ENCODE results near the gene JAG1. TPM values are rescaled to one million over a fixed set of nuclear protein-coding genes. Genes with fewer than 3 reads are reported as not detected.

The JAG1 gene
- total and polyA plus RNA-seq, 2 donors (not counting 3 experiments of a cell fraction or from before 2014, with no cell fraction given) = 19.7 to 37.0 TPM

DNA sequence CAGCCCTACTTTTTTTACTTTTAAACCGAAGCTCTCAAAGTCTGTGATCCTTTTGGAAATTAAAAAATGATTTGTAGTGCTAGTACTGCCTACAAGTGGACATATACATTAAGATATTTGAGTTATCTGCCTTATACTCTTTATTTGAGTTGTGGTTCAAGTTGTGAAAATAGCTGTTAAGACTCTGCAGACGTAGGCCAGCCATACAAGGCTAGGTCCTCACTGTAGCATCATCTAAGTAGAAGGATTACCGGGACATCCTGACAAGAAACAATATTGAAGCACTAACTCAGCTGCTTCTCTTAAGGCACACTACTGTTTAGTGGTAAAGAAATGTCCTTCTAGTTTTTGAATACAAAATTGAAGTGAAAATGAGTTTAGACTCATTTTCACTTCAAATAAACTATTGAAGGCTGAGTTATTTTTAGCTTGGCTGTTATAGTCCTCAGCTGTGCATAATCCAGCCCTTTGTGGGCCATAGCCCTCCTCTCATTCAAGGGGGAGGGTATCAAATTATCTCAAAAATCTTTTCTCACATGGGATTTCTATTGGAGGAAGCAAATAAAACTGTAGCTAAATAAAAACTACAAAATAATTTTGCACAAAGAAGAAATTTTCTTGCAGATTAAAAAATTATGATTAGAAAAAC is 68.1 kb downstream of the JAG1 start:
- Histone ChIP-seq H3K9me3 (replicated peaks; ENCODE audit: control insufficient read depth, insufficient read depth, low read length) (no peaks in the 10 kb centered on the region), H3K79me2 (ENCODE audit: control insufficient read depth, insufficient read depth, low read length) (no peaks in the 10 kb centered on the region), H3K27me3 (ENCODE audit: control insufficient read depth in 2 of 2, insufficient read depth in 2 of 2, low read length in 2 of 2) (no peaks in the 10 kb centered on the region), H3K36me3 (ENCODE audit: control insufficient read depth in 2 of 2, extremely low read depth in 1 of 2, insufficient read depth in 2 of 2, low read length in 2 of 2) (no peaks in the 10 kb centered on the region), H3K4me3 (replicated peaks in 1 of 3; ENCODE audit: insufficient read depth in 1 of 3, low read depth in 1 of 3, low read length in 3 of 3) (no peak overlapping the region), H3K27ac (ENCODE audit: insufficient read depth, low read depth, low read length) (peak overlapping the region; percentile 41), H3K4me1 (ENCODE audit: control insufficient read depth, extremely low read depth, insufficient read depth, low read length) (peaks cover 16% of the 10 kb centered on the region), H4K20me1 (replicated peaks; ENCODE audit: control insufficient read depth, extremely low read depth, insufficient read depth, low read length) (no peaks in the 10 kb centered on the region), H3K9ac (replicated peaks; ENCODE audit: extremely low read depth, insufficient read depth, low read length) (no peak overlapping the region), H3K4me2 (ENCODE audit: insufficient read depth, low read length) (no peak overlapping the region), H3K9me1 (replicated peaks; ENCODE audit: control insufficient read depth, extremely low read depth, insufficient read depth, low read length) (no peaks in the 10 kb centered on the region), H2AFZ (ENCODE audit: low read depth, low read length) (no peak overlapping the region)
- no peak for TF ChIP-seq POLR2AphosphoS5 (IDR thresholded peaks at IDR 0.05; ENCODE audit: insufficient read depth, low read depth, low read length)
- DNase-seq (ENCODE audit: low read depth, low spot score) (no peak), FAIRE-seq (no peak)
- no TSS peak for BruUV-seq (replicated peaks)
- POLR2A ChIA-PET = no interaction called here
- intact Hi-C loops (cut with micrococcal nuclease) = loop anchor here (2.0 kb wide), 2 partner anchors 31 to 65 kb away; no protein-coding TSS in a partner anchor
- CTCF ChIA-PET = interaction anchor here (0.8 to 2.4 kb wide), 4 partner anchors 9 to 938 kb away, joined by 3 to 6 read pairs (median 4); no protein-coding TSS in a partner anchor
- dilution Hi-C loops (cut with MboI; ENCODE audit: extremely low pct_ligation_motif_present, low sequenced_read_pairs) = no loop called here

- dilution Hi-C loops (cut with MboI; ENCODE audit: extremely low pct_ligation_motif_present, low sequenced_read_pairs) = no loop called here
- Histone ChIP-seq H3K27me3 (ENCODE audit: control insufficient read depth in 2 of 2, insufficient read depth in 2 of 2, low read length in 2 of 2) (no peaks in the 10 kb centered on the region), H3K4me2 (ENCODE audit: insufficient read depth, low read length) (peak overlapping the region; percentile 13), H3K4me1 (ENCODE audit: control insufficient read depth, extremely low read depth, insufficient read depth, low read length) (peaks cover 16% of the 10 kb centered on the region), H3K9ac (replicated peaks; ENCODE audit: extremely low read depth, insufficient read depth, low read length) (no peak overlapping the region), H3K4me3 (replicated peaks in 1 of 3; ENCODE audit: insufficient read depth in 1 of 3, low read depth in 1 of 3, low read length in 3 of 3) (no peak overlapping the region), H3K9me3 (replicated peaks; ENCODE audit: control insufficient read depth, insufficient read depth, low read length) (no peaks in the 10 kb centered on the region), H3K27ac (ENCODE audit: insufficient read depth, low read depth, low read length) (peak overlapping the region; percentile 41), H2AFZ (ENCODE audit: low read depth, low read length) (no peak overlapping the region), H3K79me2 (ENCODE audit: control insufficient read depth, insufficient read depth, low read length) (no peaks in the 10 kb centered on the region), H3K9me1 (replicated peaks; ENCODE audit: control insufficient read depth, extremely low read depth, insufficient read depth, low read length) (no peaks in the 10 kb centered on the region), H3K36me3 (ENCODE audit: control insufficient read depth in 2 of 2, extremely low read depth in 1 of 2, insufficient read depth in 2 of 2, low read length in 2 of 2) (no peaks in the 10 kb centered on the region), H4K20me1 (replicated peaks; ENCODE audit: control insufficient read depth, extremely low read depth, insufficient read depth, low read length) (no peaks in the 10 kb centered on the region)
- BruUV-seq (replicated peaks) = no TSS peak
- intact Hi-C loops (cut with micrococcal nuclease) = loop anchor here (1.0 to 2.0 kb wide), 3 partner anchors 17 to 66 kb away; no protein-coding TSS in a partner anchor
- ChIA-PET CTCF (interaction anchor here (1.1 to 2.4 kb wide), 7 partner anchors 12 to 939 kb away, joined by 3 to 7 read pairs (median 4); no protein-coding TSS in a partner anchor), POLR2A (no interaction called here)
- FAIRE-seq (peak; percentile 15), DNase-seq (ENCODE audit: low read depth, low spot score) (no peak)
- TF ChIP-seq MYC (IDR thresholded peaks at IDR 0.05; ENCODE audit: low read depth, low read length) = no peak
- TF ChIP-seq POLR2A (IDR thresholded peaks at IDR 0.05; ENCODE audit: low read depth, low read length) = no peak
- TF ChIP-seq GATA2 (IDR thresholded peaks at IDR 0.05; ENCODE audit: insufficient read depth, insufficient read length, low read depth, low read length) = no peak
- TF ChIP-seq FOS (IDR thresholded peaks at IDR 0.05; ENCODE audit: borderline replicate concordance, insufficient read depth, low read length) = no peak
- TF ChIP-seq MAX (IDR thresholded peaks at IDR 0.05; ENCODE audit: insufficient read depth, insufficient read length) = no peak
- no peak for TF ChIP-seq CTCF (IDR thresholded peaks at IDR 0.05; ENCODE audit: extremely low read depth in 1 of 2, insufficient read depth in 1 of 2, low read depth in 1 of 2, low read length in 2 of 2)
- no peak for TF ChIP-seq POLR2AphosphoS5 (IDR thresholded peaks at IDR 0.05; ENCODE audit: insufficient read depth, low read depth, low read length)
- TF ChIP-seq EZH2 (IDR thresholded peaks at IDR 0.05; ENCODE audit: borderline replicate concordance, low read depth, low read length, severe bottlenecking) = no peak
- no peak for TF ChIP-seq JUN (IDR thresholded peaks at IDR 0.05; ENCODE audit: borderline replicate concordance, insufficient read depth, insufficient read length, low read depth)
These were observed 68.8 kb downstream of the JAG1 start for GRCh38 chr20:10604865-10605440.

All from endothelial cell of umbilical vein (primary cell).